PFSK-1 (cell line): ENCODE results near the gene AATK.

Experiments
- FOXP2 ChIP-seq: optimal IDR thresholded peaks from 2 replicates; pipeline ENCODE3; 2011; ENCODE audit warnings: borderline replicate concordance, control low read depth, inconsistent platforms; ENCODE audit not compliant: insufficient read depth; ENCODE audit errors: extremely low read length, extremely low read depth
- POLR2AphosphoS5 ChIP-seq: IDR thresholded peaks from 2 replicates; pipeline ENCODE4 v1.6.1; 2012; ENCODE audit warnings: low read depth, mild to moderate bottlenecking, control low read depth, low read length, moderate library complexity
- SIN3A ChIP-seq: IDR thresholded peaks from 2 replicates; pipeline ENCODE4 v1.6.1; 2012; ENCODE audit warnings: mild to moderate bottlenecking, low read length, moderate library complexity, borderline replicate concordance; ENCODE audit not compliant: insufficient read depth
- TAF1 ChIP-seq: IDR thresholded peaks from 2 replicates; pipeline ENCODE4 v1.6.1; 2012; ENCODE audit warnings: low read length, control low read depth, borderline replicate concordance; ENCODE audit not compliant: insufficient read depth
- TF ChIP-seq, protein P1 (sequence below), 2 experiments: IDR thresholded peaks; 2 replicates each; pipeline versions ENCODE4 v1.6.1 to v1.8.0; 2011 to 2012; ENCODE audit warnings: low read depth in 2 of 2, low read length in 2 of 2, control low read depth in 1 of 2, inconsistent platforms in 1 of 2, mild to moderate bottlenecking in 1 of 2, moderate library complexity in 1 of 2; ENCODE audit not compliant: insufficient read depth in 1 of 2

Gene AATK

DNA sequence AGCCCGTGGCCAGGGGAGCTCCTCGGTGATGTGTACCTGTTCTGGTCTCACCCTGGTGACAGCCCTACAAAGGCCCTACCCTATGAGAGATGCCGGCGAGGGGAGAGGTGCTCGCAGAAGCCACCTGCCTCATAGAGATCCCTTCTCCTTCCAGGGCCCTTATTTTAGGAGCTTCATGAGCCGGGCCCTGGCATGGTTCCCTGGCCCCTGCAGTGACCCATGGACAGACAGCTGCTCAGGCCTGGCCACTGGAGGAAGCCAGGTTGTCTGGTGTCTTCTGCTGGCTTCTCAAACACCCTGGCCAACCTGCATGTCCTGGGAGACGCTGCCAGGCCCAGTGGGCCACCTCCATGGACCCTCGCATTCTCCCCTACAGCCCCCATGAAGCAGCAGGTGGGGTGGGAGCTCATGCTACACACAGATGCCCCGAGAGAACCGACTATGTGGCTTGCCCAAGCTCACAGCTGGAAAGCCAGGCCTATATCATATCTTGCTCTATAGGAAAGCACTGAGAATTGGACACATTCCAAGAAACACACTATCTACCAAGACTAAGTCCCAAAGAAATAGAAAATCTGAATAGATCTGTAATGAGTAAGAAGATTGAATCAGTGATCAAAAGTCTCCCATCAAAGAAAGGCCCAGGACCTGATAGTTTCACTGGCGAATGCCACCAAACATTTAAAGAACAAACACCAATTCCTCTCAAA, 7.2 kb upstream of the AATK start:
- no peak for TF ChIP-seq TAF1
- TF ChIP-seq POLR2AphosphoS5: no peak
- TF ChIP-seq, protein P1, sequence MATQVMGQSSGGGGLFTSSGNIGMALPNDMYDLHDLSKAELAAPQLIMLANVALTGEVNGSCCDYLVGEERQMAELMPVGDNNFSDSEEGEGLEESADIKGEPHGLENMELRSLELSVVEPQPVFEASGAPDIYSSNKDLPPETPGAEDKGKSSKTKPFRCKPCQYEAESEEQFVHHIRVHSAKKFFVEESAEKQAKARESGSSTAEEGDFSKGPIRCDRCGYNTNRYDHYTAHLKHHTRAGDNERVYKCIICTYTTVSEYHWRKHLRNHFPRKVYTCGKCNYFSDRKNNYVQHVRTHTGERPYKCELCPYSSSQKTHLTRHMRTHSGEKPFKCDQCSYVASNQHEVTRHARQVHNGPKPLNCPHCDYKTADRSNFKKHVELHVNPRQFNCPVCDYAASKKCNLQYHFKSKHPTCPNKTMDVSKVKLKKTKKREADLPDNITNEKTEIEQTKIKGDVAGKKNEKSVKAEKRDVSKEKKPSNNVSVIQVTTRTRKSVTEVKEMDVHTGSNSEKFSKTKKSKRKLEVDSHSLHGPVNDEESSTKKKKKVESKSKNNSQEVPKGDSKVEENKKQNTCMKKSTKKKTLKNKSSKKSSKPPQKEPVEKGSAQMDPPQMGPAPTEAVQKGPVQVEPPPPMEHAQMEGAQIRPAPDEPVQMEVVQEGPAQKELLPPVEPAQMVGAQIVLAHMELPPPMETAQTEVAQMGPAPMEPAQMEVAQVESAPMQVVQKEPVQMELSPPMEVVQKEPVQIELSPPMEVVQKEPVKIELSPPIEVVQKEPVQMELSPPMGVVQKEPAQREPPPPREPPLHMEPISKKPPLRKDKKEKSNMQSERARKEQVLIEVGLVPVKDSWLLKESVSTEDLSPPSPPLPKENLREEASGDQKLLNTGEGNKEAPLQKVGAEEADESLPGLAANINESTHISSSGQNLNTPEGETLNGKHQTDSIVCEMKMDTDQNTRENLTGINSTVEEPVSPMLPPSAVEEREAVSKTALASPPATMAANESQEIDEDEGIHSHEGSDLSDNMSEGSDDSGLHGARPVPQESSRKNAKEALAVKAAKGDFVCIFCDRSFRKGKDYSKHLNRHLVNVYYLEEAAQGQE (IDR thresholded peaks at IDR 0.05; ENCODE audit: insufficient read depth in 1 of 2, low read depth in 2 of 2, low read length in 2 of 2): no peak
- no peak for TF ChIP-seq FOXP2
- no peak for TF ChIP-seq SIN3A

DNA sequence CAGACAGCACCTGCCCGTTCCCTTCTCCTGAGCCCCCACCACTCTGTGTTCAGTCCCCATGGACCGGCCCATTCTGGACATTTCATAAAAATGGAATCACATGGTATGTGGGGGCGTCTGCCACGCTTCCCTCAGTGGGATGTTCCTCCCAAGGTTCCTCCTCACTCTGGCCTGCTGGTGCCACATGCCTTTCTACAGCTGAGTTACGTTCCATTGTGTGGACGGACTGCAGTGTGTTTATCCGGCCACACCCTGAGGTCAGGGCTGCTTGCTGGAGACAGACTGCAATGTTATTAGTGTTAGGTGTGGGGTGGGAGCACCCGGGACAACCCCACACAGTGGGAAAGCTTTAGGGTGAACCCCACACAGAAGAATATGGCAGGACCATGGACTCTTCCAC, 5.9 kb upstream of the AATK start:
- TF ChIP-seq FOXP2: no peak
- TF ChIP-seq, protein P1 (IDR thresholded peaks at IDR 0.05; ENCODE audit: insufficient read depth in 1 of 2, low read depth in 2 of 2, low read length in 2 of 2): no peak
- no peak for TF ChIP-seq TAF1
- TF ChIP-seq SIN3A: no peak
- no peak for TF ChIP-seq POLR2AphosphoS5

DNA sequence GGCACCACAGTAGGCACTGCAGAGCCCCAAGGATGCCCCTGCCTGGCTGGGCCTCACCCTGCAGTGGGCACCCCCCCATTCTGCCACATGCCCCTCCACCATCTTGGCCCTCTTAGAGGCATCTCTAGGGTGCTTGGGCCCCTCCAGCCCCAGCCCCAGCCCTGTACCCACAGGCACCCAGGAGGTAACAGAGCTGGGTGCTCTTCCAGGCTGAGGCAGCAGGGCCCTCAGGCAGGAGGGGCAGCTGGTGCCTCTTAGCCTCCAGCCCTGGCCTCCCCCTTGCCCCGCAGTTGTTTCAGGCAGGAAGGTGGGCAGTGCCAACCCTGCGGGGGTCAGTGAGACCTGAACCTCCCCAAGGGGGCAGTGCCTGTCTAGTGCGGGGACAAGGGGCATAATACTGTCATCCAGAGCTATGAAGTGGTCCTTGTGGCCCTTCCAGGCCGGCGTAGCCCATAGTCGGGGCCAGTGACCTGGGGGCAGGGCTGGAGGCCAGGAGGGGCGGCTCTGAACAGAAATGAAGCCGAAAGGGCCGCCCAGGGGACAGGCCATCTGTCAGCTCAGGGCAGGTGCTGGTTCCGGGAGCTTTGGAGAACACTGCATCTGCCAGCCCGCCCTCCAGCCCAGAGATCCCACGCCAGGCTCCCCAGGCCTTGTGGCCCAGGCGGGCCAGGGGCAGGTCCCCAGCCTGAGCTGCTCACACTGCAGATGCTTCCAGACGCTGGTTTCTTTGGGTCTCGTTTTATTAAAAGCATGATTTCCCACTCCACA, 4.9 kb upstream of the AATK start:
- TF ChIP-seq POLR2AphosphoS5 (no peak), TAF1 (no peak), FOXP2 (no peak)
- TF ChIP-seq, protein P1 (IDR thresholded peaks at IDR 0.05; ENCODE audit: insufficient read depth in 1 of 2, low read depth in 2 of 2, low read length in 2 of 2): no peak

DNA sequence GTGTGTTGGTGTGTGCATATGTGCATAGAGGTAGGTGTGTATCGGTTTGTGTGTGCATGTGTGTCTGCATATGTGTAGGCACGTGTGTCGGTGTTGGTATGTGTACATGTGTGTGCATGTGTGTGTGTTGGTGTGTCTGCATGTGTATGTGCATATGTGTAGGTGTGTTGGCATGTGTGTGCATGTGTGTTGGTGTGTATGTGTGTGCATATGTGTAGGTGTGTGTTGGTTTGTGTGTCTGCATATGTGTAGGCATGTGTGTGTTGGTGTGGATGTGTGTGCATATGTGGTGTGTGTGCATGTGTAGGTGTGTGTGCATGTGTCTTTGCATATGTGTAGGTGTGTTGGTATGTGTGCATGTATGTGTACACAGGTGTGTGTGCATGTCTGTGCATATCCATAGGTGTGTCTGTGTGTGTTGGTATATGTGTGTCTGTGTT, 3.9 kb upstream of the AATK start:
- TF ChIP-seq SIN3A: no peak
- TF ChIP-seq FOXP2: no peak
- no peak for TF ChIP-seq TAF1
- TF ChIP-seq, protein P1 (IDR thresholded peaks at IDR 0.05; ENCODE audit: insufficient read depth in 1 of 2, low read depth in 2 of 2, low read length in 2 of 2): no peak
- TF ChIP-seq POLR2AphosphoS5: no peak

DNA sequence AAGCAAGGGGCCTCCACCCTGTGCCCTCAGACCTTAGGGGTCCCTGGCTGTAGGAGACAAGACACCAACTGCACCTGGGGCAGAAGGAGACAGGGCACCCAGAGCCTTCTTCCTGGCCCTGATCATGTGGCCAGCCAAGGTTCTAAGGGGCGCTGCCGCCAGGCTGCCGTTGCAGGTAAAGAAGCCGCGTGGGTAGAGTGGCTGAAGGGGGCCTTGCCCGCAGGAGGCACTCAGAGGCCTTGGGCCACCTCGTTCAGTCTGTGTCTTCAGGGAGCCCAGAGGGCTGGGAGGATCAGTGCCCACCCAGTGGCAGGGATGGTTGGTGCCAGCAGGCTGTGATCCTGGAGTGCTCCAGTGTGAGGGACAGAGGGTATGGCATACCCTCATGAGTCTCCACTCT, 1.6 kb upstream of the AATK start:
- TF ChIP-seq TAF1 (no peak), SIN3A (no peak), POLR2AphosphoS5 (no peak), FOXP2 (no peak)
- TF ChIP-seq, protein P1 (IDR thresholded peaks at IDR 0.05; ENCODE audit: insufficient read depth in 1 of 2, low read depth in 2 of 2, low read length in 2 of 2): no peak
